Anterior cingulate cortex (tissue), 58 donors: ENCODE results near the gene CYP4V2.
A peak's percentile ranks its signal among the peaks of the same experiment; 100 is the strongest.

ENCODE experiments used
- DNase-seq, 58 donors: peaks; one replicate each; lab custom pipeline; 2025; lab: John Stamatoyannopoulos, UW

The CYP4V2 gene

GRCh38 chr4:186191200-186192065, at the start of gene CYP4V2:
Gene CYP4V2 (plus strand): TSS chr4:186191567. CDS start chr4:186191824, 257 bp downstream.
- DNase-seq: peak in 57 of 58 donors; percentile 53 to 94 (median 80)

DNA sequence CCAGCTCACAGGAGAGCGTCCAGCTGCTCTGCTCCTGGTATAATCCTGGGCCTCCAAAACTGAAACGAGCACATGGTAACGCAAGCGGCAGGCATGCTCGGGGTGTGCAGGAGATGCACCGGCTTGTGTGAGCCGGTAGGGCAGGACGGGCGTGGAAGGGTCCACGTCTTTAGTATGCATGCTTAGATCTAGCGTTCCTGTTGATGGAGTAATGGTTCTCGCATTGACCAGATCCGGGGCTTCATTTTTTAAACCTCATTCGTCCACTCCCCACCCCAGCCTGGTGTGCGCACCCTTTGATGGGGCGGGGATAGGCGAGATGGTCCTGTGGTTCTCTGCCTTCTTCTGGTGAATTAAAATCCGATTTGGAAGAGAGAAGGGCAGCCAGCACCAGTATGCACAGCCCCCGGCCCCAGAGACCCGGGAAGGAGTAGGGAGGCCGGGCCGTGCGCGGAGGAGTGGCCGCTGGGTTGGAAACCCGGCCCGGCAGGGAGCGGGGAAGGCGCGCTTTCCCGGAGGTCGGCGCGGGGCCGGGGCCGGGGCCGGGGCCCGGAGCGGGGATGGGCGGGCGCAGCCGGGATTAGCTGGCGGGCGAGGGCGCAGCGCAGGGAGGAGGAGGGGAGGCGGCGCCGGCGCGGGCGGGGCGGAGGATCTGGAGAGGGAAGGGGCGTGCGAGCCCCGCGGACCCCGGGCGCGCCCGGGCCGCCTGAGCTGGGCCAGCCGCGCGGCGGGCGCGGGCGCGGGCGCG, 47.0 kb upstream of the CYP4V2 start:
- peak in 49 of 58 donors; percentile 8 to 79 (median 51) for DNase-seq

DNA sequence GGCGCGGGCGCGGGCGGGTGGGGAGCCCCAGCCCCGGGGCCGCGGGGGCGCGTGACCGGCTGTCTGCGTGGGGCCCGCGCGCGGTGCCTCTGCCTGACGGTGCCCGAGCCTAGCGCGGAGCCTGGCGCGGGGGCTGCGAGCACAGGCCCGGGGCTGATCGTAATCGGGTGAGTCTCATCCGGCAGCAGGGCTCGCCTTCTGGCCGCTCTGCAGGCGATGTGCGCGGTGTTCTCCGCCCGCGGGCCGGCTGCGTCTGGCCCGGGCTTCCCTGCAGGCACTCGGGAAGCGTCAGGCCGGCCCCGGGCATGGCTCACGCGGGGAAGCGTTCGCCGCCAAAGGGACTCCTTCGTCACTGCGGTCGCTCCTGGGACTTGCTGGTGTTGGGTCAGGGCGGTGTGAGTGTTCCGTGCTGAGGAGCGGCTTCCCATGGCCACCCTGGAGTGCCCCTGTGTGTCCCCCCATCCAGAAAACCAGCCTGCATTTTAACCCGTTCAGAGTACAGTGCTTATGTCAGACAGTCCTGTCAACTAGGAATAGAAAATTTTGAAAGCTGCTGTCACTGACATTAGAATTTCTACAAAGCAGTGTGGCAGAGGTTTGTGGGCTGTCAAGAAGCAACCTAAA, 46.3 kb upstream of the CYP4V2 start:
- peak in 51 of 58 donors; percentile 10 to 84 (median 50) for DNase-seq

- peak in 2 of 58 donors; percentile 8 to 12 for DNase-seq
Observed at GRCh38 chr4:186146458-186146857, 44.9 kb upstream of the CYP4V2 start.

DNA sequence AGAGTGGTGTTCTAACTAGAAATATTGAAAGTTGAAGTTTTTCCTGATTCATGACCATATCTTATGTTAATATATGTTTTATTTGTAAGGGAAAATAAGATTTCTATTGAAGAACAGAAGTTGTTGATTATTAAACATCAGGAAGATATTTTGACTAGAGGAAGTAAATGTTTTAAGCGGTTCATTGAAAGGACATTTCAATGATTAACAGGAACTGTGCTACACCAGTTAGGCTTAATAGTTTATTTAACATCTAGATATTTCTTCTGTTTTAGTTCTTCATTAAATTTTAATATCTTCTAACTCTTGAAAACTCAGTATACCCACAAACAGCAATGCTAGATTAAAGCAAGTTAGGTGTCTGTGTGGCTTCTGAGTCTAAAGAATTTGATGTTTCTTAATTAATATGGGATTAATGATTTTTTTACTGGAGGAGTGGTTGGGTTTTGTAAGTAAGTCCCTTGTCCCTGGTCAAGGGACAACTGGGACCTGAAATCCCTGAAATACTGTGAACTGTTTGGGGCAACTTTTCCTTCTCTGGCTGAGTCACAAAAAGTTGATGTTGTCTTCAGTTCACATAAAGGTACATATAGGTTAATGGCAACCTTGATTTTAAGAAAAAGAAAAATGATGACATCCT, 42.9 kb upstream of the CYP4V2 start:
- no peak for DNase-seq

- DNase-seq: peak in 29 of 58 donors; percentile 6 to 61 (median 28)
Observed at GRCh38 chr4:186149872-186150271, 41.5 kb upstream of the CYP4V2 start.

GRCh38 chr4:186150926-186151325, 40.4 kb upstream of the CYP4V2 start:
- no peak for DNase-seq

- no peak for DNase-seq
Observed at GRCh38 chr4:186151499-186151898, 39.9 kb upstream of the CYP4V2 start.

GRCh38 chr4:186158021-186158813, 33.1 kb upstream of the CYP4V2 start:
- DNase-seq: no peak

GRCh38 chr4:186158966-186159365, 32.4 kb upstream of the CYP4V2 start:
- DNase-seq: no peak

DNA sequence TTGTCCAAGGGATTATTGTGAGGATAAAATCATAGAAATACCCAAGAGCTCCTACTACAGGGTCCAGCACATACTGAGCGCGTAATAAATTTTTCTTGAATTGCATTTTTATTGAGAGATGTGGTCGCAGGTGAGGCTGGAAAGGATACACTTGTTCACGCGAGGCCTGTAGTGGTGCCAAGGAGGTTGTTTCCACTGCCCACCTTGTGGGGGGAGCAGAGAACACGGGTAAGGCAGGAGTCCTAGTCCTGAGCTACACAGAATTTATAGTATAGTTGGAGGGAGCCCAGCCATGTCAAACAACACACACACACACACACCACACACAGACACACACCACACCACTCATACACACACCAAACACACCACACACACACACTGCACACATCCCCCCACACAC, 31.8 kb upstream of the CYP4V2 start:
- no peak for DNase-seq

DNA sequence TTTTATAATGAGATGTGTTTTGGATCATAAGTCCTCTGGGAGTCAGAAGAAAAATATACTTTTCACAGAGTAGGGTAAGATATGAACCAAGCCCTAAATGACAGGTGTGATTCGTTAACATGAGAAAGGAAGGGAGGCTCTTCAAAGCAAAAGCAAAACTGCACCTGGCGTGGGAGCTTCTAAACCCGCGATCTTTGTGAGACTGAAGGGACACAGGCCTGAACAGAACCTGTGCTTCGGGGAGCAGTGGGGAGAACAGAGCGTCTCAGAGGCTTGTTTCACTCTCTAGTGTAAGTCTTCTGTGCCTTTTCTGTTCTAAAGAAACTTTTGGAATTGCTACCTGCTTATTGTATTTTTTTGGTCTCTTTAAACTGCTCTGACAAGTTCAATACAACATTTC, 30.2 kb upstream of the CYP4V2 start:
- no peak for DNase-seq

DNA sequence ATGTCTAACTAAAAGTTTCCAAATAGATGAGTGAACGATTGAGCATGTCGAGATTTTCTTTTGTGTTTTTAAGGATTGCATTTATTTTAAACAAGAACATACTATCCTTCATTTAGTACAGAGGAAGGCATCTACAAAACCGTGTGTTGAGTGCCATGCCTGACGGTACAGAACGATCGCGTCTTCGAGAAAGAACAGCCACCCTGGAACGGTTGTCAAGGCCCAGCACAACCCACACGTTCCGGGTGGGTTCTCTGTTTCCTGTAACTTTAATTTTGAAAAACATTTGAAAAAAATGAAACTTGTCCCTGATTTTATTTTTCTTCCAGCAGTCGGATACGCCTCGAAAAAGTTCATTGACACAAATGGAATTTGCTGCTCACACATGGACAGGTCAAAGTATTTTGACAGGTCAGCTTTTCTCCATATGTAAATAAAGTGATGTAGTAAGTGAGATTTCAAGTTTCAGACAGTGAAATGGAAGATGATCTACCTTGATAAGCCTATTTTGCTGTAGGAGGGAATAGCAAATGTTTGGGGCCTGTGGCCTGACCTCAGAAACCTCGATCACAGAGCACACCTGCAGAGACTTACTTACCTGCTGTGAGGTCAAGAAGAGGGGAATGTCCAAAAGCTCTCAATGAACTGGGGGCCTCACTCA, 24.4 kb upstream of the CYP4V2 start:
- no peak for DNase-seq

- DNase-seq: no peak
Observed at GRCh38 chr4:186167605-186168004, 23.8 kb upstream of the CYP4V2 start.

GRCh38 chr4:186168750-186169149, 22.6 kb upstream of the CYP4V2 start:
- DNase-seq: no peak

DNA sequence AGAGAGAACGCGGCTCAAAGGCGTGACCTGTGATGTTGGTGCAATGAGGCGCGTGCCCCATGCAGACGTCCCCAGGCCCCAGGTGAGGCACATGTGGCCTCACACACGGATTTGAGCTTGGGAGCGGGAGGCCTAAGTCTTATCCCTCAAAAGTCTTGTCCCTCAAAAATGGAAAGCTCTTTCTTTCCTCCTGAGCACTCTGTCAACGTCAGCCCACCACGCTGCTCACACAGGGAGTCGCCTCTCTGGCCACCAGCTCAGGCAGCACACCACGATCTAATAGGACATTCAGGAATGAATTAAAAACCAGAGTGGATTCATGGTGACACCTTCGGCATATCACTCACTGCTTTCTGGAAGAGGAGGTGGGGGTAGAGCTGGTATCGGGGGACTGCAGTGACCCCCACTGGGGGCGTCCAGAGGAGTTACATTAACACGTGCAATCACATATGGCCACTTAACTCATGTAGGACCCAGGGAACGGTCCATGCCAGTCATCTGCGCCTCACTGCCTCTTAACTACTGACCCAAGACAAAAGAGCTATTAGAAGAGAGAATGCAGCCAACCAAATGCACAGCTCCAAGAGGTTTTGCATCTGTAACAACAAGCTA, 21.9 kb upstream of the CYP4V2 start:
- no peak for DNase-seq

DNA sequence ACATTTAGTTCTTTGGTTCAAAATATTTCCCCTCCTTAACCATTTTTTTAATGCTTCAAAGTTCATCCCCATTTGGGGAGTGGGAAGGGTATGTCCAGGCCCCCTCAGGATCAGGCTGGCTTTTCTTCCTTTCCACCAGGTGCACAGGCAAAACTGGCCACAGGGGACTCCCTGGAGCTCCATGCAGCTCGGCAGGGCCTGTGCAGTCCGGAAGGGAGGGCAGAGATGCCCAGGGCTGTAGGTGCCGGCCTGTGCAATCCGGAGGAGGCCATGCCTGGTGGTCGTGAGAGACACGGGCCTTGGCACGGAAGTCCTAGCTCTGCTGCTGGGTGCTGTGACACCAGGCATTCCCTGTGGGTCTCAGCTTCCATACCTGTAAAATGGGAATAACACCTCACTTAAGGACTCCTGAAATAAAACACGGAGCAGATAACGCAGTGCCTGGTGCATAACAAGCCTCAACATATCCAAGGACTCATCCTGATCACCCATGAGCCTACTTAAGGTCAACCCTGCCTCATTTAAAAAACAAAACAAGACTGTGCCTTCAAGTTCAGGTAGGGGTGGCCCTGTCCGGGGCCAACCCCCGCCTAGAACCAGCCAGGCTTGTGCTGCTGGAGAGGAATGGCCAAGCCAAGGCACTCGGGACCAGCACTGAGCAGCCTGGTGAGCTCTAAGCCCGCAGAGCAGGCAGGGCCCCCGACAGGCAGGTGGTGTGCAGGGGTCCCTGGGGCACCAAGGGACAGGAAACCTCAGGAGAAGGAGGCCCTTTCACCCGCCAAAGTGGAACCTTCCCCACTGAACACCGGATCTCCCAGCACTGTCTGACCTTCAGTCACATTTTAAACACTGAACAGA, 21.2 kb upstream of the CYP4V2 start:
- DNase-seq: no peak

- DNase-seq: no peak
Observed at GRCh38 chr4:186170966-186171365, 20.4 kb upstream of the CYP4V2 start.
